Muscle layer of colon (tissue), 2 donors: ENCODE results near the gene NOS3.

Experiments
- H3K27ac ChIP-seq: one replicate; pipeline ENCODE4 v1.7.0; 2013; ENCODE audit warnings: low read depth, mild to moderate bottlenecking, low read length, moderate library complexity
- H3K27me3 ChIP-seq, 2 donors: one replicate each; pipeline ENCODE4 v1.7.0; 2013; ENCODE audit warnings: low read length in 2 of 2, mild to moderate bottlenecking in 2 of 2; ENCODE audit not compliant: insufficient read depth in 2 of 2, control insufficient read depth in 1 of 2
- H3K36me3 ChIP-seq: one replicate; pipeline ENCODE4 v1.7.0; 2013; ENCODE audit warnings: mild to moderate bottlenecking, low read length; ENCODE audit not compliant: insufficient read depth
- H3K4me1 ChIP-seq: one replicate; pipeline ENCODE4 v1.7.0; 2013; ENCODE audit warnings: mild to moderate bottlenecking, low read length; ENCODE audit not compliant: insufficient read depth
- H3K4me3 ChIP-seq, 2 donors: one replicate each; pipeline ENCODE4 v1.7.0; 2013; ENCODE audit warnings: low read length in 2 of 2, low read depth in 1 of 2, mild to moderate bottlenecking in 1 of 2, moderate library complexity in 1 of 2
- H3K9ac ChIP-seq: one replicate; pipeline ENCODE4 v1.7.0; 2013; ENCODE audit warnings: low read length
- H3K9me3 ChIP-seq: one replicate; pipeline ENCODE4 v1.7.0; 2013; ENCODE audit warnings: mild to moderate bottlenecking, low read length
- donor health status: abdominal sarcoma.
- donor health status: Adenocarcinoma of cecum.

NOS3 gene

DNA sequence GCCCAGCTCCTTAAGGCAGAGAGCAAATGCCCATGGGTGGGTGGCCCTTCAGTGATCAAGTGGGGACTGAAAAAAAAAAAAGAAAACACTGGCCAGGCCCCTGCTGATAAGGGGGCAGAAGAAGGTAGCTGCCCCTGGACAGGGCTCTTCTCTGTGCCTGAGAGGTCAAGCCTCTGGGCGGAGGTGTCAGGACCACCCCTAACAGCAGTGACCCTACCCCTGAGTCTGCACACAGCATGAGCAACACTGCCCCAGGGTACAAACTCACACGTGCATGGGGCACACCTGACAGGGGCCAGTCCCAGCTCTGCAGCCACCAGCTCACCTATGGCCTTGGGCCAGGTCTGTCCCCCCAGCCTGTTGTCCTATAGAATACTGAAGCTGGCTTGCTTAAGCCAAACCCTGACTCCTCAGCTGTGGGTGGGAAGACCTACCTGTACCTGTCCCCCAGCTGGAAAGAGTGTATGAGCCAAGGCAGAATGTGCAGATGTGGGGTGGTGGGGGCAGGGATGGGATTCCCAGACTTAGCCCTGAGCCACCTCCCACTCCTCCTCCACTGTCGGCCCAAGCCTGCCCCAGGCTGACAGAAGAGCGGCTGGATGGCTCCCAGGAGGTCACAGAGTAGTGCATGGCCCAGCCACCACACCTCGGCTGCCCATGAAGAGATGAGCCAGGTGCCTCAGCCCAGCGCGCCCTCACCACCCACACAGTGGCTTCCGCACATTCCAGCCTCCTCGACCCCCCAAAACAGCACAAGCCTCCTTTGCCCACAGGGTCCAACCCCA is 36.4 kb upstream of the NOS3 start:
- no peaks in the 10 kb centered on the region for H3K9me3 ChIP-seq
- H3K4me3 ChIP-seq, result peak overlapping the region; percentile 61 to 62
- H3K36me3 ChIP-seq, result peaks cover 30% of the 10 kb centered on the region
- H3K9ac ChIP-seq, result peak overlapping the region; percentile 51
- H3K27me3 ChIP-seq, result no peaks in the 10 kb centered on the region
- peak overlapping the region; percentile 96 for H3K27ac ChIP-seq
- peaks cover 53% of the 10 kb centered on the region for H3K4me1 ChIP-seq

DNA sequence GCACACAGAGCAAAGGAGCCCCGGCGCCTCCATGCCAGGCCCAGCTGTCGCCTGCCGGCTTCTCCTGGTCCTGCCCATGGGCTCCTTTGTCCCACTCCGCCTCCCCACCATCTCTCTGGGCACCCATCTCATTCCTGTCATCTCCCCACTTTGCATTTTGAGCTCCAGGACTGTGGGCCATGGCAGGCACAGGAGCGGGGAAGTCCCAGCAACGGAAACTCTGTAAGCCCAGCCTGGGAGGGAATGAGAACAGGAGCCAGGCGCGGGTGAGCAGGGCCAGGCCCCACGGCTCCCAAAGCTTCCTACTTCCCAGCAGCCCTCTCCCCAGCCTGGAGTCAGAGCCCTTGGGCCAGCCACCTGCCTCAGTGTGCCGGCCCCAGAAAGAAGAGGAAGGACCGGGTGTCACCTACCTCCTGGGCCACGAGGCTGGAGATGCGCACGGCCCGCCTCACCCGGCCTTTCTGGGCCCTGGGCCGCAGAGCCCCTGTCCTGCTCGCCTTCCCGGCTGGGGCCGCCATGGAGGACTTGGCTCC is 35.8 kb upstream of the NOS3 start:
- Histone ChIP-seq H3K4me3 (peak overlapping the region; percentile 61 to 62), H3K9me3 (no peaks in the 10 kb centered on the region), H3K4me1 (peaks cover 48% of the 10 kb centered on the region), H3K27ac (peak overlapping the region; percentile 96), H3K36me3 (peaks cover 24% of the 10 kb centered on the region), H3K27me3 (no peaks in the 10 kb centered on the region), H3K9ac (peak overlapping the region; percentile 51)

DNA sequence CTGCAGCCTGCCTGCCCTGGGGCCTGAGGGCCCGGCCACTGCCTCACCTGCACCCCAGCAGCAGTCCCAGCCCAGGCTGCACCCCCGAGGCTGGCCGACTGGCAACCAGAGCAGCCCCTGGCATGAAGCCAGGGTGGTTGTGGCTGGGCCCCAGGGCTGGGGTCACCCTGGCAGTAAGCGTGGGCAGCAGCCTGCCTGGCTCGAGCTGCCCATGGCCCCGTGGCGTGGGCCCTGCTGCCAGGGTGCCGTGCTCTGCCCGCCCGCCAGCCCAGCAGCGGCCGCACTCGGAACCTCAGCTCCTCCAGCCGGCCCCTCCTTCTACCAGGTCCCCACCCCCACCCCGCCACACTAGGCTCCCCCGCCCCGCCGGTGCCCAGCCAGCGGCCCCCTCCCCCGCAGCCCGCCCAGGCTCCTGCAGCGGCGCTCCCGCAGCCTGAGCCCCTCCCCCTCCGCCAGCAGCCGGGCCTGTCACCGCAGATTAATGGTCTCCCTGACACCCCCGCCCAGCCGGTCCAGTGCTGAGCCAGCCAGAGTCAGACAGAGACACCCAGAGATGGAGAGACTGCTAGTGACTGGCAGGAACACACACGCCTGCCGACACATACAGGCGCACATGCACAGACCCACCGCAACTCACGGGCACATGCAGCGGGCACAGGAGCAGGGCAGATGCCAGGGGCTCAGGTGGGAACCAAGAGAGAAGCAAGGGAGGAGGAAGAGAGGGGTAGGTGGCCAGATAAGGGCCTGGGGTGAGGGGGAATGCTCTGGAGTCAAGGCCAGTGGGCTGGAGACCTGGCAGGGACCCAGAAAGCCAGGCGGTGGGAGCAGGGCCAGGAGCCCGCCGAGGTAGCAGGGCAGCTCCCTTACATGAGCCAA is 35.1 kb upstream of the NOS3 start:
- Histone ChIP-seq H3K4me1 (peaks cover 48% of the 10 kb centered on the region), H3K27me3 (no peaks in the 10 kb centered on the region), H3K9me3 (no peaks in the 10 kb centered on the region), H3K9ac (peak overlapping the region; percentile 51), H3K4me3 (peak overlapping the region; percentile 61 to 62), H3K36me3 (peaks cover 17% of the 10 kb centered on the region), H3K27ac (peak overlapping the region; percentile 96)

DNA sequence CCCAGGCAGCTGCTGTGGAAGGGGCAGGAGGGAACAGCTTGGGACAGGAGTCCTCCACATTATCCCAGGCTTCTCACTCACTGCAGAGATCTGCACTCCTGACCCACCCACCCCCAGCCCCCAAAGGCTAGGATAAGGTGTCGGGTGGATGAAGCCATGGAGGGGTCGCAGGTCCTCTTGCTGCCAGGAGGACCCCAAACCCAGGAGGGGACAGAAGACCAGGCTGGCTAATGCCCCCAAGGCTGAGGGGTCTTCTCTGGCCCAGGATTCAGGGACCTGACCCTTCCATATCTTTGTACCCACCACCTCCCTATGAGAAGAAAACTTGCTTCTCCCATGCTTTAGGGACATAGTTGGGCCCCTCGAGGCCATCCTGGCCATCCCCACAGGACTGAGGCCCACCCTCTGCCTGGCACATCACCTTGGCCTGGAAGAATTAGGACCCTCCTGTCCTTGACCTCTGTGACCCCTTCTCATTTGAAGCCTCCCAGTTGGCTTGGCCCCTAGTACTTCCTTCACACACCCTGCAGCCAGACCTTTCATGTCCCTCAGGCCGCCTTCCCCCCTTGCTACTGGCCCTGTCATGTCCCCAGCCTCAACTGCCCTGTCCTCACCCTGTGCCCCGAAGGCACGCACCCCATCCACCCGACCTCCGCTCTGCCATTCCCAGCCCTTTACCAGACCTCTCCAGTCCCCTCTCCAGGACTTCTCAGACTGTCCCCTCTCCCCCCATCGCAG is 34.3 kb upstream of the NOS3 start:
- H3K27me3 ChIP-seq, result no peaks in the 10 kb centered on the region
- peaks cover 9% of the 10 kb centered on the region for H3K36me3 ChIP-seq
- no peaks in the 10 kb centered on the region for H3K9me3 ChIP-seq
- peak overlapping the region; percentile 68 for H3K27ac ChIP-seq
- no peak overlapping the region for H3K9ac ChIP-seq
- H3K4me3 ChIP-seq, result no peak overlapping the region
- H3K4me1 ChIP-seq, result peaks cover 51% of the 10 kb centered on the region

DNA sequence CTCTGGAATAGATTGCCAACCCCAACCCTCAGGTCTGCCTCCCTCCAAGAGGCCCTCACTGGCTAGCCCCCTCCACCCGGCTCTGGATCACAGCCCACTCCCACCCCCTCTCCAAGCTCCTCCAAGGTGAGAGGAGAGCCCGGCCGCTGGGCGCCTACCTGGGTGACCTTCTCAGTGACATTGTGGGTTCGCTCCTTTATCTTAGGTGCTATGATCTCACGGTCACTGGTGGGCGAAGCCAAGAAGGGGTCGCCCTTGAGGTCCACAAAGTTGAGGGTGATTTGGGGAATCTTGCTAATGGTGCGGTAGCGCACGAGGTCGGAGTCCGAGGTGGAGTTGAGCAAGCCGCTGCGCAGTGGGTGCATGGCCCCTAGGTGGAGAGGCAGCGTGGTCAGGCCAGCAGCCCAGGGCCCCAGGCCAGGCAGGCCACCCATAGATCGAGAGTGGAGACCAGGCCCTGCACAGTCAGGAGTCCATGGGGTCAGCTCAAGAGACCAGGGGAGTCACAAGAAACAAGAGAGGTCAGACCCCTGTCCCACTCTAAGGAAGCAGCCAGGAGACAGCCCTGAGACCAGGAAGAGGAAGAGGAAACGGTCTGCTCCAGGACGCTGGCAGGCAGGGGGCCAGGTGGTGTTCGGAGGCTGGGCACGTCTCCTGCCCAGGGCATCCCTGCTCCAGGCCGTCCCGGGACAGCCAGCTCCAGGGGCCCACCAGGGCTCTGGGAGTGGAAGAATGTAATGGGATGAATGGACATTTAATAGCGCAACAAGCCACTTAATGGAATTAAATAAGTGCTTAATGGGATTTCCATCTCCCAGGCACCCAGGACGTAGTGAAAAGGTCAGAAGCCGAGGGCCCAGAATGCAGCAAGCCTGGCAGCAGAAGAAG is 33.4 kb upstream of the NOS3 start:
- Histone ChIP-seq H3K4me3 (no peak overlapping the region), H3K27me3 (no peaks in the 10 kb centered on the region), H3K36me3 (peaks cover under 1% of the 10 kb centered on the region), H3K4me1 (peaks cover 56% of the 10 kb centered on the region), H3K9me3 (no peaks in the 10 kb centered on the region), H3K9ac (no peak overlapping the region), H3K27ac (no peak overlapping the region)

DNA sequence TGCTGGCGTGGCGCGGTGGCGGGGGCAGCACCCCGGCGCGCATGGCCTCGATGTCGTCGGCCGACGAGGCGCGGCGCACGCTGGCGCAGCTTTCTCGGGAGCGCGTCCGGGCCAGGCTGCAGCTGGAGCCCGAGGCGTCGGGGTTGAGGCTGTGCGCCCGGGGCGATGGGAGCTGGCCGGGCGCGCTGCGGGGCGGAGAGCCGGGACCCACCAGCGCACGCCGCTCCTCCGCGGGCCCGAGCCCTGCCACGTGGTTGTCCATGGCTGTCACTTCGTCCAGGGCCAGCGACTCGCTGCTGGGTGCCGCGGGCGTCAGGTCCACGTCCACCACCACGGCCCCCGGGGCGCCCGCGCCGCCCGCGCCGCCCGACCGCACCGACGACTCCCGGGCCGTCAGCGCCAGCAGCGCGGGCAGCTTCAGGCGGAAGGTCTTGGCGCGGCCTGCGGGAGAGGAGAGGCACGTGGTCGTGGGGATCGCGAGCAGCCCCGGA is 32.7 kb upstream of the NOS3 start:
- peaks cover 57% of the 10 kb centered on the region for H3K4me1 ChIP-seq
- H3K27ac ChIP-seq, result no peak overlapping the region
- no peaks in the 10 kb centered on the region for H3K9me3 ChIP-seq
- no peaks in the 10 kb centered on the region for H3K36me3 ChIP-seq
- H3K27me3 ChIP-seq, result no peaks in the 10 kb centered on the region
- no peak overlapping the region for H3K4me3 ChIP-seq
- no peak overlapping the region for H3K9ac ChIP-seq

DNA sequence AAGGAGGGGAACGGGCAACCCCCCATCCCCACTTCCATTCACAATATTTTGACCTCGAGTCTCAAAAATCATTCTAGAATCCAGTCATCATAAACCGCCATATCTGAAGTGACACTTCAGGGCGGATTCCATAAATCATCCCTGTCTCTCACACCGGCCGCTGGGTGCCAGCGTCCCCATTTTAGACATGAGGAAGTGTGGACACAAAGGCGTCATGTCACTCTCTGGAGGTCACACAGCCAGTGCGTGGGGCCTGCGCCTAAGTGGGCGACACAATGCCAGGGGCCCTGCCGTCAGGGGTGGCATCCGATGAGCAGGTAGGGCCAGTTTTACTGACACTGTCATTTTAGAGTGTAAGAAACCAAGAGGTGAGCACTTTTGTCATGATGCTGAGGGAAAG is 32.2 kb upstream of the NOS3 start:
- peaks cover 57% of the 10 kb centered on the region for H3K4me1 ChIP-seq
- H3K27me3 ChIP-seq, result no peaks in the 10 kb centered on the region
- H3K9me3 ChIP-seq, result no peaks in the 10 kb centered on the region
- peak overlapping the region; percentile 17 for H3K27ac ChIP-seq
- H3K9ac ChIP-seq, result no peak overlapping the region
- H3K36me3 ChIP-seq, result no peaks in the 10 kb centered on the region
- no peak overlapping the region for H3K4me3 ChIP-seq

DNA sequence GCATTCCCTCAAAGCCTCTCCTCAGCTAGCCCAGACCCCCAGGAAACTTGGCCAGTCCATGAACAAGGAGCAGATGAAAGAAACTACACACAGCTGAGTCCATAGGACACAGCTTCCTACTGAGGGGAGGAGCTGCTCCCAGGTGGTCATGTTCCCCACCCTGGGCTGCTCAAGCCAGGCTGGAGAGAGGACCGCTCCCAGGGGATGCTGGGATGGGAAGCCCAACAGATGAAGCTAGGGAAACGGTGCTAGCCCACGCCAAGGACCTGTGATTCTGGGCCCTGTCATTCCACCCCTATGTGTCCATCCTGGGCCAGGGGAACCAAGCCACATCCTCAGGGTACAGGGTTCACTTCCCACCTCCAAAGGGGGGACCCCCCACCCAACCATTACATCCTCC is 31.7 kb upstream of the NOS3 start:
- no peaks in the 10 kb centered on the region for H3K27me3 ChIP-seq
- H3K27ac ChIP-seq, result peak overlapping the region; percentile 17
- no peaks in the 10 kb centered on the region for H3K36me3 ChIP-seq
- H3K9ac ChIP-seq, result no peak overlapping the region
- no peaks in the 10 kb centered on the region for H3K9me3 ChIP-seq
- H3K4me3 ChIP-seq, result no peak overlapping the region
- H3K4me1 ChIP-seq, result peaks cover 57% of the 10 kb centered on the region

DNA sequence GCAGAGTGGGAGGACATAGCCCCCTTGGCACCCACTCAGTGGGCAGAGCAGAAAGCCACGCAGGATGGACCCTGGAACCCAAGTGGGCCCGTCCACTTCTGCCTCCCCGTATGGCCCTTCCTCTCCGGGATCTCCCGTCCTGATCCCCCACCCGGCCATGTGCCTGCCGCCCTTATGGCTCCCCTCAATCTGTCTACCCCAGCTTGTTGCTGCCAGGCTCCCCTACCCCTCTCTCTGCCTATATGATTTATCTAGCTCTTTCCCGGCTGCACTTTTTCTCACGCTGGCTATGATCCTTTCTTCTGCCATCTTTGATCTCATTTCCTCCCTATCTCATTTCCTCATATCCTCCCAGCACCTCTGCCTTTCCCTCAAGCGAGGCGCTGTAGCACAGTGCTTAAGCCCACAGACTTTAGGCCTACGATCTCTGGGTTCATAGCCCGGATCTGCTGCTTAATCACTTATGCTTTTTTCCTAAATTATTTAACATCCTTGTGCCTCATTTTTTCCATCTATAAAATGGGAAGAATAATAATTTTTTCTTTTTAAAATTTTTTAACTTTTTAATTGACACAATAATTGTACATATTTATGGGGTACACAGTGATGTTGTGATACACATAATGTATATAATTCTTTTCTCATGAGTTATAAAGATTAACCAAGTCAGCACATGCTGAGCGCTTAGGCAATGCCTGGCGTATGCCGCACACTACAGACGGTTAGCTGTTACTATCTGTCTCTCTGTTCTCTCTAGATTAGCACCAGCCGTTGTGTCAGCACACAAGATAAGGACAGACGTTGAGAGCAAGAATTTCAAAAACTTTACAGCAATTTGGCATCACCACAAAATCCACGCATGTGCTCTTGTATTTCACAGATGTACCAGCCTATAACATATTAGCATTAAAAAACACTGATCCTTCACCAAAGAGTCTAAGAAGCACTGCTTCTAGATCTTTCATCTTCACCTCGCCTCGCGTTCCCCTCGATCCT is 30.8 kb upstream of the NOS3 start:
- H3K27me3 ChIP-seq, result no peaks in the 10 kb centered on the region
- H3K4me1 ChIP-seq, result peaks cover 56% of the 10 kb centered on the region
- no peak overlapping the region for H3K9ac ChIP-seq
- H3K36me3 ChIP-seq, result no peaks in the 10 kb centered on the region
- no peak overlapping the region for H3K27ac ChIP-seq
- H3K9me3 ChIP-seq, result no peaks in the 10 kb centered on the region
- no peak overlapping the region for H3K4me3 ChIP-seq
